ENCODE measurements around the gene MEIS2. TPM values are rescaled to one million over a fixed set of nuclear protein-coding genes. Genes with fewer than 3 reads are reported as not detected.

Gene MEIS2
- not detected for total RNA-seq

GRCh38 chr15:37100109-37100965 lies at the start of gene MEIS2:
MEIS2 (minus strand) TSS chr15:37100549; CDS start chr15:37099466, 1,083 bp downstream.
- Mint-ChIP-seq H3K4me1 (ENCODE audit: low read depth) (peaks cover 43% of the 10 kb centered on the region), H3K9me3 (peaks cover 7% of the 10 kb centered on the region), H3K27ac (peak within 1 kb of the TSS; percentile 50), H3K36me3 (peaks cover 10% of the 10 kb centered on the region), H3K4me3 (peak within 1 kb of the TSS; percentile 86), H3K27me3 (peaks cover 80% of the 10 kb centered on the region)
- ChIA-PET POLR2A (interaction anchor here (0.7 kb wide), 1 partner anchor 1192 kb away, joined by 3 read pairs; no protein-coding TSS in a partner anchor), CTCF (interaction anchor here (1.2 kb wide), 1 partner anchor 36 kb away, joined by 3 read pairs; no protein-coding TSS in a partner anchor)
- DNase-seq, result peak; percentile 67
- intact Hi-C loops (cut with micrococcal nuclease), result loop anchor here (10.0 kb wide), 1 partner anchor 596 kb away; no protein-coding TSS in a partner anchor

- CTCF ChIA-PET, result interaction anchor here (1.5 kb wide), 1 partner anchor 14 kb away, joined by 3 read pairs; no protein-coding TSS in a partner anchor
- Mint-ChIP-seq H3K27me3 (peaks cover 5% of the 10 kb centered on the region), H3K27ac (no peak overlapping the region), H3K9me3 (no peaks in the 10 kb centered on the region), H3K4me1 (ENCODE audit: low read depth) (no peaks in the 10 kb centered on the region), H3K4me3 (no peak overlapping the region), H3K36me3 (no peaks in the 10 kb centered on the region)
- intact Hi-C loops (cut with micrococcal nuclease), result no loop called here
- POLR2A ChIA-PET, result no interaction called here
- DNase-seq, result no peak
These were observed 48.8 kb upstream of the MEIS2 start for GRCh38 chr15:37149146-37149545.

DNA sequence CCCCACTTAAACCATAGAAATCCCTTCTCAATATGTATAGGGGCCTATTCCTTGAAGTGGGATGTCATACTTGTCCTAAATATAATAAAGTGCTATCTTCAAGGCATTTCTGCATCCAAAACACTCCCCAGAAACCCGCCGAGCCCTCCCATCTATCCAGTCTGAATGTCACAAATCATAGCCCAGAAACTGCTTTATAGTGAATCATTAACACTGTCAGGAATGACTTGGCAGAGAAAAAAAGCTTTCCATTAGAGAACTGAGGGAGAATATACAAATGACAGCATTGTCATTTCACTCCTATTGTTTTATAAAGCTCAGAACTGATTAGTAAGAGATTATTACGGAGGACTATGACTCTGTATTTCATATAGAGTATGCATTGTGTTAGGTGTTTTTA lies 48.4 kb upstream of the MEIS2 start:
- Mint-ChIP-seq H3K9me3 (no peaks in the 10 kb centered on the region), H3K27me3 (peaks cover 5% of the 10 kb centered on the region), H3K4me1 (ENCODE audit: low read depth) (no peaks in the 10 kb centered on the region), H3K36me3 (no peaks in the 10 kb centered on the region), H3K4me3 (no peak overlapping the region), H3K27ac (no peak overlapping the region)
- ChIA-PET CTCF (interaction anchor here (1.5 kb wide), 1 partner anchor 14 kb away, joined by 3 read pairs; no protein-coding TSS in a partner anchor), POLR2A (no interaction called here)
- no peak for DNase-seq
- intact Hi-C loops (cut with micrococcal nuclease), result no loop called here

DNA sequence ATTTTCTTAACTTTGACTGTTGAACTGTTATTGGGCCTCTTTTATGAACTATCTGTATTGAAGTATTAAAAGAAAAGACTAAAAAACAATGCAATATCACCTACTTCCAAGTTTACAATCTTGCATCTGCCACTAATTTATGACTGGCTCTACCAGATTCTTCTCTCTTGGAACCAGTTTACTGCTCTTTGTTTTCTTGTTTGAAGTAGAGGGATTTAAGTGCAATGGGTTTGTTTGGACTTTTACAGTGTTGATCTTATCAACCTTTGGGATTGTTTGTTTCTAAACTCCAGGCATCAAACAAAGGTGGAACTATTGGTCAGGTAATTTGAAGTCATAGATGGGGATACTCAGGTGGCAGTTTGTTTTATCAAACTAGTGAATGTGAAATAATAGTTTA lies 43.0 kb upstream of the MEIS2 start:
- intact Hi-C loops (cut with micrococcal nuclease), result no loop called here
- no peak for DNase-seq

DNA sequence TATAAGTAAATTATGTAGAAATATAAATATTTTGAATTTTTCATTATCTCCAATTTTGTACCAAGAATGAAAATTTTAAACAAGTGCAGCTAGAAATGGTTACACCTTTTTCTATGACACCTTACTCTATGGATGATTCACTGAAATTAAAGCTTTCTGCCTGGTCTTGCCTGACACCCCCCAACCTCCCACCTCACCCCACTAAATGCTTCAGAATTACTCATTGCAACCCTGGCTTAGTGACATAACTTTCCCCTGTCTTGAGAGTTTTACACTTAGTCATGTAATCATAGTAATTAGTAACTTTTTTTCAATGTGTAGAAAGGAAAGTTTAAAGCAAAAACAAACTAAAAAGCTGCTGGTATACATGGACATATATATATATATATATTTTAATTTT lies 42.0 kb upstream of the MEIS2 start:
- CTCF ChIA-PET, result no interaction called here
- DNase-seq, result no peak
- Mint-ChIP-seq H3K27ac (no peak overlapping the region), H3K4me1 (ENCODE audit: low read depth) (no peaks in the 10 kb centered on the region), H3K9me3 (no peaks in the 10 kb centered on the region), H3K4me3 (no peak overlapping the region), H3K27me3 (peaks cover 2% of the 10 kb centered on the region), H3K36me3 (no peaks in the 10 kb centered on the region)
- POLR2A ChIA-PET, result no interaction called here
- intact Hi-C loops (cut with micrococcal nuclease), result no loop called here

More for the DNA sequence above, 43.0 kb upstream of the MEIS2 start:
- Mint-ChIP-seq H3K27ac (no peak overlapping the region), H3K4me1 (ENCODE audit: low read depth) (no peaks in the 10 kb centered on the region), H3K9me3 (no peaks in the 10 kb centered on the region), H3K36me3 (no peaks in the 10 kb centered on the region), H3K27me3 (no peaks in the 10 kb centered on the region), H3K4me3 (no peak overlapping the region)
- CTCF ChIA-PET, result no interaction called here
- POLR2A ChIA-PET, result no interaction called here

- no peaks in the 10 kb centered on the region for H3K36me3 Mint-ChIP-seq
- no peak overlapping the region for H3K4me3 Mint-ChIP-seq
- ChIA-PET POLR2A (no interaction called here), CTCF (no interaction called here)
- H3K9me3 Mint-ChIP-seq, result no peaks in the 10 kb centered on the region
- peaks cover 2% of the 10 kb centered on the region for H3K27me3 Mint-ChIP-seq
- DNase-seq, result no peak
- intact Hi-C loops (cut with micrococcal nuclease), result no loop called here
- no peak overlapping the region for H3K27ac Mint-ChIP-seq
- H3K4me1 Mint-ChIP-seq (ENCODE audit: low read depth), result no peaks in the 10 kb centered on the region
These were observed 40.2 kb upstream of the MEIS2 start for GRCh38 chr15:37140531-37141058.

DNA sequence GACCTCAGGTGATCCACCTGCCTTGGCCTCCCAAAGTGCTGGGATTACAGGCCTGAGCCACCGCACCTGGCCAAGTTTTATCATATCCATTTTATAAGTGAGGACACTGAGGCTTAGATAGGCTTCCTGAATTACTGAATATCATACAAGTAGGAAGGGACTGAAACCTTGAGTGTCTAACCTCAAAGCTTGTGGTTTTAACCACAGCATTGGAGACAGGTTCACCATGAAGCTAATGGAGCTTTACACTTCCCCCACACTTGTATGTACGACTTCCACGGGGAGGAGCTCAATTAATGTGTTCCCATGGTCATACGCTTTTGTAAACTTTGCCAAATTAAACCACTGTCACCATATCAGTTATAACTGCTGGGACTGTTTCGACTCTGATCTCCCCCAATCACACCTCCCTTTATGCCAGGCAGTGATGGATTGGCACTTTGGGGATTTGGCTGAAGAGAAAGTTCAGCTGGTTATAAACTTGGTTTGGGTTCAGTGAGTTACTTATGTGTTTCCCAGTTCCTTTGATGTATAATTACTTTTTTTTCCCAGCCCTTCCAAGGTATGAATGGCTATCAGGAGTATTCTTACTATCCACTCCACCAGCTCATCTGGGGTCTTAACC lies 38.4 kb upstream of the MEIS2 start:
- no peak for DNase-seq
- intact Hi-C loops (cut with micrococcal nuclease), result loop anchor here (10.0 kb wide), 1 partner anchor 1384 kb away; no protein-coding TSS in a partner anchor
- H3K27me3 Mint-ChIP-seq, result peaks cover 2% of the 10 kb centered on the region
- no peaks in the 10 kb centered on the region for H3K4me1 Mint-ChIP-seq (ENCODE audit: low read depth)
- ChIA-PET POLR2A (no interaction called here), CTCF (no interaction called here)
- H3K27ac Mint-ChIP-seq, result no peak overlapping the region
- H3K4me3 Mint-ChIP-seq, result no peak overlapping the region
- H3K36me3 Mint-ChIP-seq, result no peaks in the 10 kb centered on the region
- H3K9me3 Mint-ChIP-seq, result no peaks in the 10 kb centered on the region

GRCh38 chr15:37137221-37137620 lies 36.9 kb upstream of the MEIS2 start:
- Mint-ChIP-seq H3K36me3 (no peaks in the 10 kb centered on the region), H3K4me3 (no peak overlapping the region), H3K4me1 (ENCODE audit: low read depth) (no peaks in the 10 kb centered on the region), H3K9me3 (no peaks in the 10 kb centered on the region), H3K27ac (no peak overlapping the region), H3K27me3 (peaks cover 5% of the 10 kb centered on the region)
- ChIA-PET POLR2A (no interaction called here), CTCF (no interaction called here)
- intact Hi-C loops (cut with micrococcal nuclease), result loop anchor here (10.0 kb wide), 1 partner anchor 1382 kb away; no protein-coding TSS in a partner anchor
- no peak for DNase-seq

DNA sequence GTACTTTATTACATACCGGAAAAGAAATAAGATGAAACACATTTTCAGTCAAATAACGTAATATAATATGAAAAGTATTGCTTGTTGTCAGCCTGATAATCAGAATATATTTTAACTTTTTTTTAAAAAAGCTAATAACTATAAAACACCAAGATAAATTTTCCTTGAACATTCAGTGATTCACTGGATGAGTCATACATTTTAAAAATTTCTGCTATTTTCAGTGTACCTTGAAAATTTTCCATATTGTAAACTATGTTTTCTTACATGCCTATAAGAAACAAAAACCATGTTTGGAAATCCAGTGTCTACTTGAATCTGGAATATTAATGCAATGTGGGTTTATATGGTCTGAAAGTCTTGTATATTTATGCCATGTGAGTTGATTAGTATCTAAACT lies 36.3 kb upstream of the MEIS2 start:
- POLR2A ChIA-PET, result no interaction called here
- Mint-ChIP-seq H3K4me1 (ENCODE audit: low read depth) (no peaks in the 10 kb centered on the region), H3K4me3 (no peak overlapping the region), H3K9me3 (no peaks in the 10 kb centered on the region), H3K27me3 (peaks cover 9% of the 10 kb centered on the region), H3K27ac (no peak overlapping the region), H3K36me3 (no peaks in the 10 kb centered on the region)
- intact Hi-C loops (cut with micrococcal nuclease), result loop anchor here (10.0 kb wide), 1 partner anchor 1382 kb away; no protein-coding TSS in a partner anchor
- no peak for DNase-seq
- CTCF ChIA-PET, result interaction anchor here (0.8 kb wide), 1 partner anchor 36 kb away, joined by 3 read pairs; the partner anchor contains the start of gene MEIS2

GRCh38 chr15:37135225-37135624 lies 34.9 kb upstream of the MEIS2 start:
- no peak overlapping the region for H3K27ac Mint-ChIP-seq
- H3K27me3 Mint-ChIP-seq, result peaks cover 9% of the 10 kb centered on the region
- H3K36me3 Mint-ChIP-seq, result no peaks in the 10 kb centered on the region
- CTCF ChIA-PET, result interaction anchor here (1.0 to 1.5 kb wide), 3 partner anchors 11 to 253 kb away, joined by 3 to 4 read pairs (median 3); no protein-coding TSS in a partner anchor
- POLR2A ChIA-PET, result no interaction called here
- no peaks in the 10 kb centered on the region for H3K4me1 Mint-ChIP-seq (ENCODE audit: low read depth)
- no peak overlapping the region for H3K4me3 Mint-ChIP-seq
- H3K9me3 Mint-ChIP-seq, result no peaks in the 10 kb centered on the region
- intact Hi-C loops (cut with micrococcal nuclease), result loop anchor here (10.0 kb wide), 1 partner anchor 1380 kb away; no protein-coding TSS in a partner anchor
- DNase-seq, result no peak

DNA sequence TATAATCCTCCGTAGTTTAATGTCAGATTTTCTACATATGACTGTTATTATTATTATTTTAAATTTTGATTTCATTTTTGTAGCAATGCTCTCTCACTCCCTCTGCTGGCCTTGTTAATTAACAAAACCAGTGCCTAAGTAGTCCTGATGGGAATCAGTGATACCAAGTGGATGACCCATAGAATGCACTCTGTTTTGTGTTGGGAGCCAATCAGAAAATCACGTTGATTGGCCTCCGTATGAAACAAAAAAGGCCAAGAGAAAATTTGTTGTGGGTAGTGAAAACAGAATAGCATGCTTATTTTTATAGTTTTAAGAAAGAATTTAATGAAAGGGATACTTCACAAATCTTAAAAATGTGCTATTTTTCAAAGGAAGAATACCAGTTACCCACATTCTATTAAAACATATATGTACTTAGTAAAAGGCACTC lies 34.4 kb upstream of the MEIS2 start:
- intact Hi-C loops (cut with micrococcal nuclease), result loop anchor here (10.0 kb wide), 1 partner anchor 1380 kb away; no protein-coding TSS in a partner anchor
- H3K27me3 Mint-ChIP-seq, result peaks cover 9% of the 10 kb centered on the region
- no peak for DNase-seq
- H3K4me3 Mint-ChIP-seq, result no peak overlapping the region
- H3K9me3 Mint-ChIP-seq, result no peaks in the 10 kb centered on the region
- POLR2A ChIA-PET, result no interaction called here
- no peaks in the 10 kb centered on the region for H3K36me3 Mint-ChIP-seq
- no peak overlapping the region for H3K27ac Mint-ChIP-seq
- no peaks in the 10 kb centered on the region for H3K4me1 Mint-ChIP-seq (ENCODE audit: low read depth)
- CTCF ChIA-PET, result interaction anchor here (1.0 to 1.5 kb wide), 3 partner anchors 12 to 252 kb away, joined by 3 to 4 read pairs (median 3); no protein-coding TSS in a partner anchor

DNA sequence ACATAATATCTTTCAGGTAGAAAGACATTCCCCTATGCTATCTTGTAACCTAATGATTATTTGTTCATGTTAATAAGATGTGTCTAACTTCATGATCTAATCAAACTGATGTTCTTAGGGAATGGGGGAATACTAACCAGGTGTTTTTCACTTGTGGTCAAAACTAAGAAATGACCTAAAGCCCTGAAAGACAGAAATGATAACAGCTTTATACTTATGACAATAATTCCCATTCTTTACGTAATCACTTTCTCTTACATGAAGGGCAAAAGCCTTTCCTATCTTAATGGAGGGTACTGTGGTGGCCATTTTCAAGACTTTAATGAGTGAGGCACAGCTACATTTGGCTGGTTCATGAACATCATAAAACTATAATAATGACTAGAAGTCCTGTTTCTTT lies 33.9 kb upstream of the MEIS2 start:
- ChIA-PET POLR2A (no interaction called here), CTCF (interaction anchor here (0.7 to 1.5 kb wide), 3 partner anchors 25 to 252 kb away, joined by 3 to 4 read pairs (median 3); no protein-coding TSS in a partner anchor)
- DNase-seq, result no peak
- H3K4me3 Mint-ChIP-seq, result no peak overlapping the region
- H3K4me1 Mint-ChIP-seq (ENCODE audit: low read depth), result no peaks in the 10 kb centered on the region
- peaks cover 10% of the 10 kb centered on the region for H3K27me3 Mint-ChIP-seq
- H3K27ac Mint-ChIP-seq, result no peak overlapping the region
- no peaks in the 10 kb centered on the region for H3K9me3 Mint-ChIP-seq
- no peaks in the 10 kb centered on the region for H3K36me3 Mint-ChIP-seq
- intact Hi-C loops (cut with micrococcal nuclease), result loop anchor here (10.0 kb wide), 1 partner anchor 1379 kb away; no protein-coding TSS in a partner anchor

Data from activated CD4-positive, alpha-beta memory T cell treated with anti-CD3 and anti-CD28 coated beads for 36 hours (primary cell).